K562 (cell line): ENCODE measurements around the gene MECR. TPM values are rescaled to one million over a fixed set of nuclear protein-coding genes. Genes with fewer than 3 reads are reported as not detected.

ENCODE experiments used
- ATAC-seq: fragments of 200-7000 bp; cut with Tn5 transposase; 3 replicates; pipeline ENCODE4 v1.9.1; 2020; ENCODE audit warnings: moderate library complexity
- BruUV-seq: library from RNA; stranded (reverse); fragments of 400-500 nt; replicated peaks from 2 replicates; lab custom pipeline; 2021; lab: Mats Ljungman, UMichigan
- CTCF ChIA-PET: fragments of 300-600 bp; formaldehyde crosslinking; extraction: SDS; loops from one replicate; lab custom pipeline; 2021; ENCODE audit warnings: low intra/inter-chr PET ratio; lab: Yijun Ruan, JAX
- POLR2A ChIA-PET: fragments of 300-600, 350-650 bp; sonication (Branson Sonifier 250); formaldehyde crosslinking; extraction: SDS; loops from one replicate; lab custom pipeline; 2021; ENCODE audit warnings: antibody characterized with exemption, inconsistent platforms; lab: Yijun Ruan, JAX
- DNase-seq, 4 experiments: peaks; one replicate each; pipeline versions ENCODE4 v3.0.0 to v3.0.0-alpha.2; 2011 to 2018; ENCODE audit warnings: low spot score in 3 of 4, mixed read lengths in 3 of 4; ENCODE audit errors: extremely low read depth in 1 of 4
- FAIRE-seq: peaks from 2 replicates; lab custom pipeline; 2011; peaks lifted over from hg19 to GRCh38; lab: Jason Lieb, UNC
- H2AFZ ChIP-seq: 2 replicates; pipeline ENCODE4 v1.6.0; 2011; ENCODE audit warnings: low read depth, low read length, control low read depth, inconsistent platforms
- H3K27ac ChIP-seq: fragments of 200-600 bp; 3 replicates; pipeline ENCODE4 v1.8.0; 2011; ENCODE audit warnings: low read depth, mild to moderate bottlenecking, control low read depth, inconsistent platforms, low read length, moderate library complexity, mixed read lengths; ENCODE audit errors: extremely low read depth
- H3K27me3 ChIP-seq, 2 experiments: fragments of 300-600 bp in 1 of 2; 2 replicates in 1 of 2; 3 replicates in 1 of 2; pipeline versions ENCODE4 v1.6.0 to v1.8.0; 2011; ENCODE audit warnings: inconsistent platforms in 2 of 2, low read length in 2 of 2, mild to moderate bottlenecking in 1 of 2, mixed read lengths in 1 of 2, moderate library complexity in 1 of 2; ENCODE audit not compliant: control insufficient read depth in 2 of 2, insufficient read depth in 2 of 2
- H3K36me3 ChIP-seq: fragments of 300-600 bp; 3 replicates; pipeline ENCODE4 v1.8.0; 2011; ENCODE audit warnings: mild to moderate bottlenecking, low read length, inconsistent platforms; ENCODE audit not compliant: control insufficient read depth, insufficient read depth
- H3K4me1 ChIP-seq, 2 experiments: fragments of 200-600 bp in 1 of 2; replicated peaks in 1 of 2; 2 replicates in 1 of 2; 3 replicates in 1 of 2; pipeline versions ENCODE4 v1.5.1 to v1.8.0; 2011; ENCODE audit warnings: inconsistent platforms in 2 of 2, low read length in 2 of 2, mild to moderate bottlenecking in 1 of 2, mixed read lengths in 1 of 2, moderate library complexity in 1 of 2; ENCODE audit not compliant: control insufficient read depth in 2 of 2, insufficient read depth in 2 of 2
- H3K4me2 ChIP-seq: 2 replicates; pipeline ENCODE4 v1.6.1; 2011; ENCODE audit warnings: low read length, control low read depth, inconsistent platforms, mixed read lengths; ENCODE audit not compliant: insufficient read depth
- H3K4me3 ChIP-seq: fragments of 200-600 bp; sonication (generic), shearing (Covaris generic); 2 replicates; pipeline ENCODE4 v1.5.1; 2016; ENCODE audit warnings: control low read depth, inconsistent platforms
- H3K79me2 ChIP-seq: fragments of 200-600 bp; 3 replicates; pipeline ENCODE4 v1.8.0; 2011; ENCODE audit warnings: low read length, inconsistent platforms; ENCODE audit not compliant: control insufficient read depth, insufficient read depth
- H3K9ac ChIP-seq, 2 experiments: 2 replicates each; pipeline versions ENCODE4 v1.6.0 to v1.6.1; 2011; ENCODE audit warnings: low read depth in 2 of 2, low read length in 2 of 2, control low read depth in 1 of 2, inconsistent platforms in 1 of 2, mild to moderate bottlenecking in 1 of 2, mixed read lengths in 1 of 2; ENCODE audit not compliant: insufficient read depth in 1 of 2
- H3K9me1 ChIP-seq: one replicate; pipeline ENCODE4 v1.6.0; 2011; ENCODE audit warnings: inconsistent platforms, mild to moderate bottlenecking, low read length, moderate library complexity; ENCODE audit not compliant: control insufficient read depth, insufficient read depth
- H3K9me3 ChIP-seq: replicated peaks from 2 replicates; pipeline ENCODE4 v1.5.1; 2011; ENCODE audit warnings: low read depth, low read length, inconsistent platforms; ENCODE audit not compliant: control insufficient read depth, insufficient read depth
- H4K20me1 ChIP-seq: replicated peaks from 2 replicates; pipeline ENCODE4 v1.6.1; 2011; ENCODE audit warnings: low read length, inconsistent platforms, mixed read lengths; ENCODE audit not compliant: control insufficient read depth, insufficient read depth
- ARNT ChIP-seq, 2 experiments: fragments of 450-650 bp; IDR thresholded peaks; 2 replicates each; pipeline ENCODE4 v1.6.1; 2016; ENCODE audit warnings: mild to moderate bottlenecking in 1 of 2
- KAT7 ChIP-seq: sonication (generic); formaldehyde crosslinking; IDR thresholded peaks from 2 replicates; pipeline ENCODE4 v1.8.0; 2022; ENCODE audit warnings: missing genetic modification reagents, mild to moderate bottlenecking, borderline replicate concordance
- NR2F6 ChIP-seq: fragments of 450-650 bp; formaldehyde crosslinking; IDR thresholded peaks from 2 replicates; pipeline ENCODE4 v1.4.0; 2020; ENCODE audit warnings: mild to moderate bottlenecking
- POU5F1 ChIP-seq: fragments of 150-350 bp; IDR thresholded peaks from 2 replicates; pipeline ENCODE4 v1.6.1; 2014; ENCODE audit warnings: borderline replicate concordance, low read length, low read depth, mild to moderate bottlenecking; ENCODE audit not compliant: partially characterized antibody
- RFX5 ChIP-seq: IDR thresholded peaks from 2 replicates; pipeline ENCODE4 v1.6.1; 2011; ENCODE audit warnings: low read depth, mild to moderate bottlenecking, improper control_type of control experiment, low read length
- SRSF7 ChIP-seq: fragments of 200-400 bp; formaldehyde crosslinking; optimal IDR thresholded peaks from 2 replicates; pipeline ENCODE3; 2017; ENCODE audit warnings: mild to moderate bottlenecking, low read depth, low read length
- ZNF124 ChIP-seq: sonication (generic); formaldehyde crosslinking; IDR thresholded peaks from 2 replicates; pipeline ENCODE4 v1.8.1; 2022; ENCODE audit warnings: missing genetic modification reagents
- WGBS: fragments of 100-300 bp; shearing (Covaris generic); methylation state at CpG from one replicate; pipeline ENCODE4 v1.1.6; 2016; ENCODE audit warnings: low coverage, mixed read lengths; ENCODE audit not compliant: insufficient coverage; ENCODE audit errors: missing lambda C conversion rate; 5-methylcytosine and 5-hydroxymethylcytosine counted together
- in situ Hi-C: fragments of 300-500 bp; cut with MboI; formaldehyde crosslinking; loops from 4 replicates; pipeline ENCODE4 v1.15.0; 2018; ENCODE audit warnings: inconsistent platforms, mixed read lengths
- intact Hi-C: fragments of 100-400 bp; cut with micrococcal nuclease; formaldehyde crosslinking; loops from 2 replicates; pipeline ENCODE4 v1.14.2; 2022
- polyA plus RNA-seq, 8 experiments: library from polyadenylated mRNA; depleted of rRNA in 4 of 8; stranded (reverse) in 5 of 8; unstranded in 3 of 8; fragments of >200 nt; fragmentation: Nextera tagmentation in 2 of 8; fragmentation: Illumina TruSeq in 1 of 8; extraction: Ambion mirVana in 2 of 8; extraction: Trizol in 1 of 8; gene quantifications; 2 replicates each; pipeline versions ENCODE4 v1.2.1 to v1.2.3, GENCODE V29; 2011 to 2014; ENCODE audit warnings: inconsistent platforms in 1 of 8, missing spikeins in 1 of 8
- total RNA-seq, 7 experiments: library from RNA; depleted of rRNA in 6 of 7; stranded (reverse); fragments of >200 nt in 6 of 7; fragmentation: Illumina TruSeq in 2 of 7; extraction: Trizol in 2 of 7; gene quantifications; 2 replicates each; pipeline versions ENCODE4 v1.2.1 to v1.2.3, GENCODE V29; 2011 to 2021; ENCODE audit warnings: low replicate concordance in 1 of 7

Gene MECR
- total and polyA plus RNA-seq, 9 of the 15 experiments (the other 6 are each of a cell fraction or from before 2014, with no cell fraction given) = 10.4 to 58.6 (median 42.9) TPM

DNA sequence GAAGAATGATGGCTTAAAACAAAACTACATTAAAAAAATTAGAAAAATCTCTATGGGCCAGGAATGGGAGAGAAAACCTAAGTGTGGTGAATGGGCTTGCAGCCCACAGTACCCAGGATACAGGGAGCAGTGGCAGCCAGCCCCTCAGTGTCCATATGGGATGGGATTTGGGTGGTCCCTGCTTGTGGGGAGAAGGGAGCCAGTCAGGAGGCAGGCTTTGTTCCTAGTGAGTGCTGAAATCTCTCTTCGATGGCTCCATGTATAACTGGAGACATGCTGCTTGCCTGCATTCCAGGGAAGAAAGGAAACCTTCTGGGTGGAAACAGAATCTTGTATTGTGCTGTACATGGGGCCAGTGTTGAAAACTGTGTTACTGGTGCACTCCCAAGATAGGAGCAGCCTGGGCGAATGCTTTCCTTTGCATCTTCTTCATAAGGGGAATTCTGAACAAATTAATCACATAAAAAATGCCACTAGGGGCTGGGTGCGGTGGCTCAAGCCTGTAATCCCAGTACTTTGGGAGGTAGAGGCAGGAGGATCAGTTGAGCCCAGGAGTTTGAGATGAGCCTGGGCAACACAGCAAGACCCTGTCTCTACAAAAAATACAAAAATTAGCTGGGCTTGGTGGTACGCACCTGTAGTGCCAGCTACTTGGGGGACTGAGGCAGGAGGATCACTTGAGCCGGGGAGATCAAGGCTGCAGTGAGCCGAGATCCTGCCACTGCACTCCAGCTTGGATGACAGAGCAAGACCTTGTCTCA, 41.6 kb upstream of the MECR start:
- H3K4me2 ChIP-seq = no peak overlapping the region
- no peaks in the 10 kb centered on the region for H3K4me1 ChIP-seq
- no peak for FAIRE-seq
- no peak overlapping the region for H3K27ac ChIP-seq
- H3K9me3 ChIP-seq = no peaks in the 10 kb centered on the region
- in situ Hi-C loops = no loop called here
- POLR2A ChIA-PET = no interaction called here
- H3K27me3 ChIP-seq = peaks cover 43% of the 10 kb centered on the region in 2 experiments
- TF ChIP-seq ZNF124 (no peak), NR2F6 (CRISPR knock-in tag) (no peak), RFX5 (no peak), SRSF7 (no peak), POU5F1 (no peak), ARNT (IDR thresholded peaks at IDR 0.05) (no peak), KAT7 (CRISPR knock-in tag) (no peak)
- TF ChIP-seq, all 486 proteins: peak for 0
- no peaks in the 10 kb centered on the region for H3K36me3 ChIP-seq
- no peak overlapping the region for H3K9ac ChIP-seq
- intact Hi-C loops = no loop called here
- DNase-seq (no peak), ATAC-seq (no peak)
- no peaks in the 10 kb centered on the region for H3K79me2 ChIP-seq
- no TSS peak for BruUV-seq
- H4K20me1 ChIP-seq = no peaks in the 10 kb centered on the region; the same call in 1 of the 2 replicates
- no peak overlapping the region for H3K4me3 ChIP-seq
- no peaks in the 10 kb centered on the region for H3K9me1 ChIP-seq
- 2% methylated on average over 6 of the region's 6 CpGs for WGBS
- CTCF ChIA-PET = no interaction called here
- H2AFZ ChIP-seq = no peak overlapping the region
